Activated CD4-positive, CD25-positive, alpha-beta regulatory T cell treated with anti-CD3 and anti-CD28 coated beads, Interleukin-2, amount 50 U/mL, for 24 hours (primary cell): ENCODE measurements around the gene AATK.

Source experiments
- ATAC-seq, 2 donors: fragments of 150-1000 bp; cut with Tn5 transposase; one replicate each; pipeline ENCODE4 v1.10.0; 2021; ENCODE audit warnings: mild to moderate bottlenecking in 1 of 2, moderate library complexity in 1 of 2

AATK gene

GRCh38 chr17:81108220-81108619, 57.8 kb downstream of the AATK start:
- no peak for ATAC-seq

- ATAC-seq, result no peak
Measured at GRCh38 chr17:81106716-81107115, 59.3 kb downstream of the AATK start.

- ATAC-seq, result no peak
Measured at GRCh38 chr17:81103379-81103778, 62.6 kb downstream of the AATK start.

GRCh38 chr17:81102869-81103268, 63.2 kb downstream of the AATK start:
- no peak for ATAC-seq

- no peak for ATAC-seq
Measured at GRCh38 chr17:81102352-81102751, 63.7 kb downstream of the AATK start.

GRCh38 chr17:81101614-81102306, 64.3 kb downstream of the AATK start:
- ATAC-seq, result peak; percentile 98

- no peak for ATAC-seq
Measured at GRCh38 chr17:81100668-81101067, 65.4 kb downstream of the AATK start.

GRCh38 chr17:81099888-81100287, 66.1 kb downstream of the AATK start:
- no peak for ATAC-seq

GRCh38 chr17:81097943-81098308, 68.1 kb downstream of the AATK start:
- no peak for ATAC-seq

GRCh38 chr17:81097134-81097942, 68.7 kb downstream of the AATK start:
- no peak for ATAC-seq

GRCh38 chr17:81096741-81097133, 69.3 kb downstream of the AATK start:
- ATAC-seq, result no peak

GRCh38 chr17:81095383-81095762, 70.6 kb downstream of the AATK start:
- peak; percentile 34 to 36 for ATAC-seq

GRCh38 chr17:81094509-81095382, 71.3 kb downstream of the AATK start:
- ATAC-seq, result peak; percentile 98

GRCh38 chr17:81093619-81094508, 72.2 kb downstream of the AATK start:
- no peak for ATAC-seq

GRCh38 chr17:81092518-81093095, 73.4 kb downstream of the AATK start:
- ATAC-seq, result no peak

GRCh38 chr17:81091774-81092517, 74.1 kb downstream of the AATK start:
- ATAC-seq, result no peak

GRCh38 chr17:81091154-81091553, 74.9 kb downstream of the AATK start:
- no peak for ATAC-seq

- ATAC-seq, result no peak
Measured at GRCh38 chr17:81090361-81091136, 75.5 kb downstream of the AATK start.

GRCh38 chr17:81086789-81087551, 79.1 kb downstream of the AATK start:
- no peak for ATAC-seq
